ENCODE measurements around the gene NCOA4. TPM values are rescaled to one million over a fixed set of nuclear protein-coding genes. Genes with fewer than 3 reads are reported as not detected.

Gene NCOA4
- total RNA-seq, 2 experiments from 2014 or later: 71.1 to 78.8 TPM

DNA sequence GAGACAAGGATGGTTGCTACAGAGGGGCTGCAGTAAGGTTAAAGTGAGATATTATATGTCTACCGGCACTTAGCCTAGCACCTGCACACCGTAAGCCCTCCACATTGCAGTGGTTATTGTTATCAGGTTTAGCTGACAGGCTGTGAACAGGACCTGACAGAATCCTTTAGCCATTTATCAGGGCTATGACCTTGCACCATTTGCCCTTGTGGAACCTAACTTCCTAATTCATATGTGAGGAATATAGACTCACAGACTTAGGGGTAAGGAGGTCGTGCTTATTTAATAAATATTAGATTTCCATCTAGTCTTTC, 10.1 kb downstream of the NCOA4 start:
- H3K4me3 ChIP-seq (ENCODE audit: low read depth, low read length, poor library complexity, severe bottlenecking): peak overlapping the region; percentile 46
- peaks cover 51% of the 10 kb centered on the region for H3K4me1 ChIP-seq (ENCODE audit: insufficient read depth, low read length, poor library complexity, severe bottlenecking)
- peaks cover 100% of the 10 kb centered on the region for H3K79me2 ChIP-seq (ENCODE audit: insufficient read depth, low read depth, low read length)
- H2AFZ ChIP-seq (ENCODE audit: low read length): no peak overlapping the region
- H3K36me3 ChIP-seq (ENCODE audit: insufficient read depth, low read length): peaks cover 54% of the 10 kb centered on the region
- ChIA-PET POLR2A (interaction anchor here (0.6 to 3.2 kb wide), 7 partner anchors 7 to 72 kb away, joined by 4 to 12 read pairs (median 5); partner anchors contain the start of gene NCOA4), CTCF (ENCODE audit: unreplicated experiment) (interaction anchor here (1.5 kb wide), 1 partner anchor 12 kb away, joined by 5 read pairs; no protein-coding TSS in a partner anchor)
- no peaks in the 10 kb centered on the region for H3K9me2 ChIP-seq (ENCODE audit: insufficient read depth, low read length)
- peak overlapping the region; percentile 76 for H3K4me2 ChIP-seq (ENCODE audit: low read length)
- intact Hi-C loops (cut with micrococcal nuclease; ENCODE audit: unreplicated experiment): loop anchor here (5.0 kb wide), 1 partner anchor 38 kb away; no protein-coding TSS in a partner anchor
- TF ChIP-seq, protein P1, sequence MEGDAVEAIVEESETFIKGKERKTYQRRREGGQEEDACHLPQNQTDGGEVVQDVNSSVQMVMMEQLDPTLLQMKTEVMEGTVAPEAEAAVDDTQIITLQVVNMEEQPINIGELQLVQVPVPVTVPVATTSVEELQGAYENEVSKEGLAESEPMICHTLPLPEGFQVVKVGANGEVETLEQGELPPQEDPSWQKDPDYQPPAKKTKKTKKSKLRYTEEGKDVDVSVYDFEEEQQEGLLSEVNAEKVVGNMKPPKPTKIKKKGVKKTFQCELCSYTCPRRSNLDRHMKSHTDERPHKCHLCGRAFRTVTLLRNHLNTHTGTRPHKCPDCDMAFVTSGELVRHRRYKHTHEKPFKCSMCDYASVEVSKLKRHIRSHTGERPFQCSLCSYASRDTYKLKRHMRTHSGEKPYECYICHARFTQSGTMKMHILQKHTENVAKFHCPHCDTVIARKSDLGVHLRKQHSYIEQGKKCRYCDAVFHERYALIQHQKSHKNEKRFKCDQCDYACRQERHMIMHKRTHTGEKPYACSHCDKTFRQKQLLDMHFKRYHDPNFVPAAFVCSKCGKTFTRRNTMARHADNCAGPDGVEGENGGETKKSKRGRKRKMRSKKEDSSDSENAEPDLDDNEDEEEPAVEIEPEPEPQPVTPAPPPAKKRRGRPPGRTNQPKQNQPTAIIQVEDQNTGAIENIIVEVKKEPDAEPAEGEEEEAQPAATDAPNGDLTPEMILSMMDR (conservative IDR thresholded peaks at IDR 0.05; ENCODE audit: low read length): no peak
- no TSS peak for BruUV-seq (replicated peaks)
- peak; percentile 16 for DNase-seq (ENCODE audit: low spot score)
- H3K27ac ChIP-seq (ENCODE audit: low read depth, low read length, poor library complexity, severe bottlenecking): peak overlapping the region; percentile 79
- no peaks in the 10 kb centered on the region for H3K9me3 ChIP-seq (ENCODE audit: low read length)
- H4K20me1 ChIP-seq (ENCODE audit: insufficient read depth, low read length): peaks cover 32% of the 10 kb centered on the region

DNA sequence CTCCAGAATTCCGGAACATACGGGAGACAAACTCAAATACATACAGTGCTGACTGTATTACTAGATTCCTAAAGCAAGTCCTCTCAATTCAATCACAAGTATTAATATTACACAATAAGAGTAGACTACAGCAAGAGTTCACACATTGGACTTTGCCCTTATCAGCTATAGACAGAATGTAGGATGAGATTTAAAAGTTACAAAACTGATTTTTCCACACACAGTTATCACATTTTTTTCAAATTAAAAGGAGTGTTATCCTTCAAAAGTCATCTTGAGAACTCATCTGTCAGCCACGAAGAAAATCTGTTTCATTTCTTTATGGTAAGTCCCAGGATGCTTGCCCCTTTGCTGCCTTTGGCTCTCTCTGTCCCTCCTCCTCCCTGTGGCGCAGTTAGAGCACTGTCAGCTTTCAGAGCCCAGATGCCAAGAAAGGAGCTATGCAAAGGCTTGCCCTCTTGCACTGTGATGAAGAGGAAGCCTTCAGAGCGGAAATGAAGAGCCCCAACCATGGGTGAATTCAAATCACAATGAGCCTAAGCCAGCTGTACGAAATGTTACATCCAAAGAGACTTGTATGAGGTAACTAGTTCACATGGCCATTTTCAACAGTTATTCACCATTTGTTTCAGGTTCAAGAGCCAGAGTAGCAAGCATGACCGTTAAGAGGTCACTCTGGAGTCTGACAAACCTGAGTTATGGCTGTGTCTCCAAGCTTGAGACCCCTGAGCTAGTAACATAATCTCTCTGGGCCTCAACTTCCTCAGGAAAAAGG, 10.7 kb downstream of the NCOA4 start:
- intact Hi-C loops (cut with micrococcal nuclease; ENCODE audit: unreplicated experiment): loop anchor here (5.0 kb wide), 1 partner anchor 37 kb away; no protein-coding TSS in a partner anchor
- peak overlapping the region; percentile 46 for H3K4me3 ChIP-seq (ENCODE audit: low read depth, low read length, poor library complexity, severe bottlenecking)
- DNase-seq (ENCODE audit: low spot score): peak; percentile 86
- CTCF ChIA-PET (ENCODE audit: unreplicated experiment): interaction anchor here (1.5 kb wide), 1 partner anchor 12 kb away, joined by 5 read pairs; no protein-coding TSS in a partner anchor
- peaks cover 96% of the 10 kb centered on the region for H3K79me2 ChIP-seq (ENCODE audit: insufficient read depth, low read depth, low read length)
- peak overlapping the region; percentile 76 for H3K4me2 ChIP-seq (ENCODE audit: low read length)
- H3K27ac ChIP-seq (ENCODE audit: low read depth, low read length, poor library complexity, severe bottlenecking): peak overlapping the region; percentile 79
- peaks cover 28% of the 10 kb centered on the region for H4K20me1 ChIP-seq (ENCODE audit: insufficient read depth, low read length)
- H3K9me2 ChIP-seq (ENCODE audit: insufficient read depth, low read length): no peaks in the 10 kb centered on the region
- peaks cover 51% of the 10 kb centered on the region for H3K4me1 ChIP-seq (ENCODE audit: insufficient read depth, low read length, poor library complexity, severe bottlenecking)
- H3K36me3 ChIP-seq (ENCODE audit: insufficient read depth, low read length): peaks cover 54% of the 10 kb centered on the region
- H2AFZ ChIP-seq (ENCODE audit: low read length): no peak overlapping the region
- H3K9me3 ChIP-seq (ENCODE audit: low read length): no peaks in the 10 kb centered on the region
- no TSS peak for BruUV-seq (replicated peaks)
- TF ChIP-seq, protein P1 (conservative IDR thresholded peaks at IDR 0.05; ENCODE audit: low read length): 0 out of 2 replicates have a peak, but pooled peaks have one; percentile 31
- no peak for TF ChIP-seq EZH2phosphoT487 (IDR thresholded peaks at IDR 0.05; ENCODE audit: borderline replicate concordance, low read depth, low read length)
- POLR2A ChIA-PET: interaction anchor here (0.6 to 3.2 kb wide), 9 partner anchors 8 to 72 kb away, joined by 3 to 12 read pairs (median 5); partner anchors contain the start of gene NCOA4

DNA sequence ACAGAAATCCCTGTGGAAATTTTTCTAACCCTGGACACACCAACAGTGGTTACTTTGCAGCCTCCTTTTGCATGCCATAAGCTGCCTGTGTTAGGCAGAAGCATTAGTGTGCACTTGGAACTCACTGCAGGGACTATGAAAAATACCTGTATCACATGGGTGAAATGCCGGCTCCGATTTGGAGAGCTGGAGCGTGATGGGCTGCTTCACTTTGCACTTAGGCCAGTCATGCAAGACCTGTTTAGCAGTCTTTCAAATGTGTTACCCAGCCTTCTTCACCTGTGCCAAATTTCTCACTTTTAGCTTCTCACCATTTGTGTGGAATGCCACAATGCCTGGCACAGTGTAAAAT, 11.3 kb downstream of the NCOA4 start:
- no TSS peak for BruUV-seq (replicated peaks)
- Histone ChIP-seq H3K79me2 (ENCODE audit: insufficient read depth, low read depth, low read length) (peaks cover 90% of the 10 kb centered on the region), H3K4me3 (ENCODE audit: low read depth, low read length, poor library complexity, severe bottlenecking) (peak overlapping the region; percentile 46), H3K4me2 (ENCODE audit: low read length) (peak overlapping the region; percentile 76), H3K27ac (ENCODE audit: low read depth, low read length, poor library complexity, severe bottlenecking) (peak overlapping the region; percentile 79), H3K9me3 (ENCODE audit: low read length) (no peaks in the 10 kb centered on the region), H3K4me1 (ENCODE audit: insufficient read depth, low read length, poor library complexity, severe bottlenecking) (peaks cover 46% of the 10 kb centered on the region), H2AFZ (ENCODE audit: low read length) (no peak overlapping the region), H4K20me1 (ENCODE audit: insufficient read depth, low read length) (peaks cover 22% of the 10 kb centered on the region), H3K9me2 (ENCODE audit: insufficient read depth, low read length) (no peaks in the 10 kb centered on the region), H3K36me3 (ENCODE audit: insufficient read depth, low read length) (peaks cover 59% of the 10 kb centered on the region)
- intact Hi-C loops (cut with micrococcal nuclease; ENCODE audit: unreplicated experiment): no loop called here
- DNase-seq (ENCODE audit: low spot score): no peak
- TF ChIP-seq, protein P1 (conservative IDR thresholded peaks at IDR 0.05; ENCODE audit: low read length): no peak
- no peak for TF ChIP-seq EZH2phosphoT487 (IDR thresholded peaks at IDR 0.05; ENCODE audit: borderline replicate concordance, low read depth, low read length)
- ChIA-PET POLR2A (interaction anchor here (0.6 to 3.2 kb wide), 7 partner anchors 8 to 73 kb away, joined by 3 to 12 read pairs (median 5); partner anchors contain the start of gene NCOA4), CTCF (ENCODE audit: unreplicated experiment) (interaction anchor here (1.5 kb wide), 1 partner anchor 13 kb away, joined by 5 read pairs; no protein-coding TSS in a partner anchor)
